HG02970 (cell line): ENCODE data around the gene PRKAR1B.

Experiments
- ATAC-seq: cut with Tn5 transposase; IDR thresholded peaks from one replicate; pipeline ENCODE4 v1.9.1; 2021; ENCODE audit warnings: mild to moderate bottlenecking, moderate library complexity, moderate number of reproducible peaks; ENCODE audit not compliant: unreplicated experiment, low FRiP score

The PRKAR1B gene

DNA sequence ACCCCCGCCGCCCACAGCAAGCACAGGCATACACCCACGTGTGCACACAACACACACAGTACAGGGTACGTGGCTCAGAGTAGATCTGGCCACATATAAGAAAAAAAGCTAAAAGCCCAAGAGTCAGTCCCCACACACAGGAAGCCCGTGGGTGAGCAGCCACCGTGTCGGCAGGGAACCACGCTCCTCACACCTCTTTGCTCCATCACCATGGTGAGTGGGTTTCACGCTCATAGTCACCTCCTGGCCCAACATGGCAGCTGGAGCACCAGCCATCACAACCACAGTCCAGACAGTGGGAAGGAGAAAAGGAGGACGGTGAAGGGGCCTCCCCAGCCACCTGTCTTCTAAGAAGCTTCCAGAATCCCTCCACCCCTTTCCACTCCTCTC, 131.5 kb downstream of the PRKAR1B start:
- no peak for ATAC-seq

DNA sequence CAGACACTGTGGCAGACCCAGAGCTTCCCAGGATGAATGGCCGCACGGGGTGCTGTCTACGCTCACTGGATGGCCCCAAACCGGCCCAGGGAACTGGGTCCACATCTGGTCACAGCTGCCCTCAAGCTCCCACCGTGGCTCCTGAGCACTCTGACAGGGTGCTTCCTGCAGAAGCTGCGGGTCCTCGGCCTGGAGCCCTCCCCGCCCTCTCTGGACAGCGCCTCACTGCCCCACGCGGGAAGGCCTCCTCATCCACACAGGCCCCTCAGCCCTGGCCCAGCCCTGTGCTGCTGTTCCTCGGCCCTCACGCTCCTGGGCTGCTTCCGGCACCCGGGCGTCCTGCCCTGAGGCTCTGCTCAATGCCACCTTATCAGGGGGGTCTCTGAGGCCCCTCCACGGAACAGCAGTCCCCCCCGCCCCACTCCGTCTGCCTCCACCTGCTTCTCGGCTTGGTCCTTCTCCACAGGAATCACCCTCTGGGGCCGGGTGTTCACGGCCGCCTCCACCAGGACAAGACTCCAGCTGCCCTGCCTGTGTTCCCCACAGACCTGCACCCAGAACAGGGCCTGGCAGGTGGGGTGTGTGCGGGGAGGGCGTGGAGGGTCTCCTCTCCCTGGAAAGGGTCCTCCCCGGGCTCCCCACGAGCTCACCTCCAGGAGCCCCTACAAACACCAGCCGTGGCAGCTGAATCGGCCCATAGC, 132.0 kb downstream of the PRKAR1B start:
- no peak for ATAC-seq

DNA sequence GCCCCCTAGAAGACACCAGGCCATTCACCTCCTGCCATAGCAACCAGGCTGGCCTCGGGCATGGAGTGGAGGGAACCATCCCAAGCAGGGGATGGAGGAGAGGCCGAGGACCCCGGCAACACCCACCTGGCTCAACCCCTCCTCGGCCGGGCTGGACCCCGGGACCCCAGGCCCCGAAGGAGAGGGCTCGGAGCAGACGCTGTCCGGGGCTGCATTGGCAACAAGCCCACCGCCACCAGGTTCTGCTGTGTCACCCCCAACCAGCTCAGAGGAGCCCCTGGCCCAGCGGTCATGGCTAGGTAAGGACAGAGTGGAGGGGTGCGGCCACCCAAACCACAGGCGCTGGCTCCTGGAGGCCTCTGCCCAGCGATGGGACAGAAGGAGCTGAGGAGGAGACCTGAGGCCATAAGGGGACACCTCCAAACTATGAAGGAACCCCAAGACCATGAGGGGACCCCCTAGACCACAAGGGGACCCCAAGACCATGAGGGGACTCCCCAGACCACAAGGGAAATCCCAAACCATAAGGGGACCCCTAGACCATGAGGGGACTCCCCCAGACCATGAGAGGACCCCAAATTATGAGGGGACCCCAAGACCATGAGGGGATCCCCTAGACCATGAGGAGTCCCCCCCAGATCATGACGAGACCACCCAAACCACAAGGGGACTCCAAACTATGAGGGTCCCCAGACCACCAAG, 132.7 kb downstream of the PRKAR1B start:
- no peak for ATAC-seq

DNA sequence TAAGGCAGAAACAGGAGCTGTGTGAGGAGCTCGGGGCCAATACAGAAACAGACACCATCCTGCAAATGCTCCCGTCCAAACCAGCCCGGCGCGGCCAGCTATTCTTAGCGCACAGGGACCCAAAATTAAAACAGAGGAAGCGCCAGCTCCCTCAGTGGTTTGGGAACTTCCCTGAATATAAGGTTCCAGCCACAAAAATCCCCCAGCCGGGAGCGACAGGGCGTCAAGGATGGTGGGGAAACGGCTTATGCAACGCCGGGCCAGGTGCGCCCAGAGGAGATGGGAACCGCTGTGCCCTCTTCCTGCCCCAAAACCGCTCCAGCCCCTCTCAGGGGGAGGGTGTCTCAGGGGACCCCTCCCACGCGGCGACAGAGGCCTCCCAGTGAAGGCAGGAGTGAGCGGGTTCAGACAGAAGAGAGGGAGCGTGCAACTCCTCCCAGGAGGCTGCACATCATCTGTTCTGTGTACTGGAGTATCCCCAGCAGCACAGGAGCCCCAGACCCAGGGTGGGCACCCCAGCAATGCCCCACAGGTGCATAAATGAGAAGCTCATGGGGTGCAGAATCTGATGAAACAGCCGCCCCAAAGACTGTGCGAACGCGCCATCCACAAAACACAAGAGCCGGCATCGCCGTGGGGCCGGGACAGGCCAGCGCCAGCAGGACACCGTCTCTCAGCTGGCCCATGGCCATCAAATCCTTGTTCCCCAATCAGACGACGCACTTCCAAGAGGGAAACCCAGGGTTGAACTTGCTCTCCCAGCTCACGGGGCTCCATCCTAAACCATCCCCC, 133.6 kb downstream of the PRKAR1B start:
- no peak for ATAC-seq

DNA sequence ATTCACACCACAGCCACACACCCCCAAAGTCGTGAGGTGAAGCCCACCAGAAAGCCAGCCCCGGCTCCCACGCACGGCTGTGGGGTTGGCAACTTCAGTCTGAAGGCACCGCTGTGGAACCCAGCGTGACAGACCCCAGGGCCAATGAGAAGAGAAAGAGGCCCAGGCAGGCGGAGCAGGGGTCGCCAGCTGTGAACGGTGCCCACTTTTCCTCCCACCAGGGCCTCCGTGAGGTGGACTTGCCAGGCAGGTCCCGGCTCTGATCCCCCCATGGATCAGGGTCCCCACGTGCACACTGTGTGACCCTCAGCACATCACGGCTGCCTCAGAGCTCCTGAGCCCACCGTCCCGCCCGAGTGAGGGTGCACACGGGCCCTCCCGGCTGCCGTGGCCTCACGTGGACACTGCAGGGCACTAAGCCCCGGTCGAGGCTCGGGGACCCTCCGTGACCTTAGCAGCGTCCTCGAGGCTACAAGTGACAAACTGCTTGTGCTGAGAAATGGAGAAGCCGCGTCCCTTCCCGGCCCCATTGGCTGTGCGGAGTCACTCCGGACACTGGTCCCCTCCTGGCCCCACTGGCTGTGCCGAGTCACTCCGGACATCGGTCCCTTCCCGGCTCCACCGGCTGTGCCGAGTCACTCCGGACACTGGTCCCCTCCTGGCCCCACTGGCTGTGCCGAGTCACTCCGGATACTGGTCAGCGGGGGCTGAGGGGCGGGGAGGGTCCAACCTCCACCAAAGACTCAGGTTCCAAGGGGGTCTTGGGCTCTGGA, 135.0 kb downstream of the PRKAR1B start:
- ATAC-seq, result no peak

DNA sequence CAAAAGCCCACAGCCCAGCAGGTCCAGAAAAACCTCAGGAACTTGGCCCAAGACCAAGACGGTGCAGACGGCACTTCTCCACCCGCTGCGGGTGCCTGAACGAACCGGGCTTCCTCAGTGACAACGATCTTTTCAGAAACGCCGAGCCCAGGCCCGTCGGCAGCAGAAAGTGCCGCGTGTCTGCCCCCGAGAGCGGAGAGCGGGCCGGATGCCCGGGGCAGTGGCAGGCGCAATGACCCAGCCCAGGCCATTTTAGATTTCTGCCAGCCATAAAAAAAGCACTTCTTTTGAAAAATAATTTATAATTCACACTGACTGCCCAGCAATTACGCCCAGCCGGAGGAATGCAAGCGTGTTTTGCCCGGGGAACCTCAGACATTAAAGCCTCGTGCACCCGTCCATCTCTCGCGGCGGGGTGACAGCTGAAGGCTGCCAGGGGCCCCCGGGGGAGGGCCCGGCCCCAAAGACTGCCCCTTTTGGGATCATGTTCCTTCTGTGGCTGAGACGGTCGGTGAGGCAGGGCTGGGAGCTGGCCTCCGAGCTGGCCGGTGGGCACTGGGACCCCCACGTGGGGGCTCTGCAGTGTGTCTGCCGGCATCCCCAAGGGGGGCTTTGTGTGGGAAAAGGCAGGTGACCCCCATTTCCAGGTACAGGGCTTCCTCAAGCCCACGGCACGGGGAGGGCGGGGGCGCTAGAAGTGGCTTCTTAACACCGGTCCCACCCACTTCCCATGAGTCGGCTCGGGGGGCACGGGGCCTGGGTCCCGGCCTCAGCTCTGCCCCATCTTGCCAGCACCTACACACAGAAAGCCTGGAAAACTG, 136.1 kb downstream of the PRKAR1B start:
- ATAC-seq, result no peak

DNA sequence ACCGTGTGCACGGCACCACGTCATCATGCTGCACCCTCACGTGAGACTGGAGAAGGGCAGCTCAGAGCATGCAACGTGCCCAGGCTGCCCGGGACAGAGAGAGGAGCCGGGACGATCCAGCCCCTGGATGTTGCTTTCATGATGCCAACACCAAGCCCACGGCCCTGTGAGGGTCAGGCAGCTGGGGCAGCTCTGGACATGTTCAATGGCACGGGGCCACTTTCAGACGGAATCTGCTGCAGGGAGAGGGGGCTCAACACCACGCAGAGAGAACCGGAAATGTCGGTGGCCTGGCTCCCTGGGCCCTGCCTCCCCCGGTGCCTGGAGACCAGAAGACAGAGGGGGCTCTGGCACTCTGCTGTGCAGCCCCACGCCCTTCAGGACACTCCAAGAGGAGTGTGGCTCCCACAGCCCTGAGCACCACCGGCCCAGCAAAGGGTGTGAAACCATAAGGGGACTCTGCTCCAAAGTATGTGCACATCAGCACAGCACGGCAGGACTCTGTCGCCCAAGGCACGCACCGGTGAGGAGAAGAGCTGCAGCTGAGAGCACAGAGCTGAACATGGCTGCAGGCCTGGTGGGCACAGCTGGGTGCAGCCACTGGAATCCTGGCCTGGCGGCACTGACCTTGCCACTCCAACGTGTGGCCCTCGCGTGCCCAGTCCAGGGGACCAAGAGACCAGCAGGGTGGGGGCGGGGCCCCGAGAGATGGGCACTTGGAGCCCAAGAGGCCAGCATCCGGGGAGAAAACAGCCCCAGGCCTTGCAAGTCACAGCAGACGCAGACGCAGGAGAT, 137.1 kb downstream of the PRKAR1B start:
- ATAC-seq, result no peak

DNA sequence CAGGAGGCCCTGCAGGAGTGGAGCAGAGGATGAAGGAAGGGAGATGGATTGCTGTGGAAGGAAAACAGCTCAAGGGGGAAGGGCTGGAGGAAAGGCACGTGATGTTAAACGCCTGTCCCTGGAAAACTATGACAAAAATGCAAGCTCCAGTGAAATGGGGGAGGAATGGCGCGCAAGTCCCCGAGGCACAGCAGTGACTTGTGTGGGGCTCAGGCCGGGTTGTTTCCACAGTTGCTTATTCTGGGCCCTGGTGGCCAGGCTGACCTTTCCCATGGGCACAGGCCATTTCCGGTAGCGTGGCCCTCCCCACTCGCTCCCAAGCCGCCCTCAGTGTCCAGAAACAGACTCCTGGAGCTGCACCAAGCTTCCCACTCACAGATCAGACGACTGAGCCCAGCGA, 139.3 kb downstream of the PRKAR1B start:
- ATAC-seq, result no peak

DNA sequence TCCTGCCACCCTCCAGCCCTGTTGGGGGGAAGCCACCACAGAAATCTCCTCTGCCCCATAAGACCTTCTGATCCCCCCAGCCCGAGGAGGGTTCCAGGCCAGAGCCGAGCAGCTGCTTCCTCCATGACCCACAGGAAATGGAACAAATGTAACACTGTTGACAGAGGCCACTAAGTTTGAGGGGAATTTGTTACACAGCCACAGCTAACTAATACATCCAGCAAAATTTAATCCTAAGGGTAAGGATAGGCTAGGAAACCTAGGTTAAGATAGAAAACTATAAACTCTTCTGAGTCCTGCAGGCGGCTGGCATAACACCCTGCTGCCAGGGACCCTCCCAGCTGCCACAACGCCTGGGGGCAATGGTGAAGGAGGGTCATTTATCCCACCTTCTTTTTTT, 140.6 kb downstream of the PRKAR1B start:
- ATAC-seq, result no peak

DNA sequence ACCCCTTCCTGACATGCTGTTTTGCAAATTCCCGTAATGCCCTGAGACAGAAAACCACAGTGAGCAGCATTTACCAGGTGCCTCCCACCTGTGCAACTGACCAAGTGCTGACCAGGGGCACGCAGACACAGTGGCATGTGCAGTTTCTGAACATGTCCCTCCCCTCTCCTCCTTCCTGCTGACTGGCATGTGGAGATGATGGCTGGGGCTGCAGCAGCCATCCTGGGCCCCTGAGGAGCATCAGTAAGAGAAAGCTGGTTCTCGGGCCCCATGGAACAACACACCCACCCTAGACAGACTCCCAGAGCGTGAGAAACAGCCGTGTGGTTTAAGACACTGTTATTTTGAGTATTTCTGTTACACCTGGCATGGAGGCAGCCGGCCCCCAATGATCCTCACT, 141.2 kb downstream of the PRKAR1B start:
- no peak for ATAC-seq

DNA sequence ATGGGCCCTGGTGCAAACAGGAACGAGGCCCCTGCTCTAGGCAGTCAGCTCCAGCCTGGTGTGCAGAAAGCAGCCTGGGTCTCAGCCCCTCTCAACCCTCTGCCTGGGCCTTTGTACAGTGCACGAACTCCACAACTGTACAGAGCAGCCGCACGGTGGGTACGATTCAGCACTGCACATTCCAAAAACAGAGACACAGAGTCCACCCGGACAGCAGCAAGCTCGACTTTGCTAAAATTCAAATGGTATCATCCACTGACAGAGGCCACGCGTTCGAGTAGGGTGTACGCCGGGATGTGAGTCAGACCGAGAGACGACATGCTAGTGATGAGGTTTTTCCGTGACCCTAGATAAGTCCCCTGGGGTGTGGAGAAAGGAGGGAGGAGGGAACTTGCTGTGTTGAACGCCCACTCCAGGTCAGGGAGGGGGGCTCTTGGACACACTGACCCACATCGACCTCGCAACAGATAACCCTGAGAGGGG, 141.8 kb downstream of the PRKAR1B start:
- no peak for ATAC-seq

DNA sequence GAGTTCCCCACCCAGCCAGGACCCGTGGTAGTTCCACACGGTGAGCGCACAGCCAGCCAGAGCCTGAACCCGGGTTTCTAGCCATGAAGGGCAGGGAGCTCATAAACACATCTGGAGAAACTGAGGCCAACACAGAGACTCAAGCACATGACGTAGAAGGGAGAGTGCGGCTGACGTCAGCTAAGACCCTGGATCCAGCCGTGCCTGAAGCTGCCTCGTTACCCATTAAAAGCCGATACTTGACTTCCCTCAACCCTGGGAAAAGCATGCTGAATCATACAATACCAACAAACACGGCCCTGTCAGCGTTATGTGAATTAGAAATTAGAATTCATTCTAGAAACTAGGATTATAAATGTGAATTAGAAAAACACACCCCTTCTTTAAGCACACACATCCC, 142.3 kb downstream of the PRKAR1B start:
- ATAC-seq, result no peak

DNA sequence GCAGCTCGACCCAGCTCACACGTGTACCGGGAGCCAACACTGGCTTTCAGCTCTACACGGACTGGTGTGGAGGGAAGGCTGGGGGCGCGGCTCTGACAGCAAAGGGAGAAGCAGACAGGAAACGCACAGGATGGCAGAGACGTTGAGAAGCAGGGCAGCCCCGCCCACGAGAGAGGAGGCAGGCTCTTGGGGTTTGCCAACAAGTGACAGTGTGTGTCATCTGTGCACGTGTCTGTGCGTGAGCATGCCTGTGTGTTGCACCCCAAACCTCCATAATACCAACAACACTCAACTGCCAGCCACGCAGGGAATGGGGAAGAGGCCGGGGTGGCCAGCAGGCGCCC, 143.0 kb downstream of the PRKAR1B start:
- no peak for ATAC-seq

DNA sequence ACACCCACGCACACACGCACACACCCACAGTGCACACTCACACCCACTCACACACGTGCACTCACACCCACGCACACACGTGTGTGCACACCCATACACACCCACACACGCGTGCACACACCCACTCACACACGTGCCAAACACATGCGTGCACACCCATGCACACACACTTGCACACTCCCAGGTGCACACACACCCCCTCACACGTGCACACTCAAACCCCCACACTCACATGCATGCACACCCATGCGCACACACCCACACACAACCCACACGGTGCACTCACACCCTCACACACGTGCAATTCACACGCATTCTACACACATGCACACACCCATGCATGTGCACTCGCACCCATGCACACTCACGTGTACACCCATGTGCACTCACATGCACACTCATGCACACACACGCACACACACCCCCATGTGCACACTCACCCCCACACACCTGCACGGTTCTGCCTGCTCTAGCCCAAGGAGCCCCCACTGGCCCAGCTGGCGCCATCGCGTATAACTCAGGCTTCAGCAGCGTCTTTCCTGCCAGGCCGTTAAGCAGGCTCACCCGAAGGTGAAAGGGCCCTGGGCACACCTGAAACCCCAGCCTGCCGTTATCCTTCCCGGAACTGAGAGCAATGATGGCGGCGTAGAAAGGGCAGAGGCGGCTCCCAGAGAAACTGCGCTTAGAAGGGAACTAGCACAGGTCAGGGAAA, 143.5 kb downstream of the PRKAR1B start:
- no peak for ATAC-seq

DNA sequence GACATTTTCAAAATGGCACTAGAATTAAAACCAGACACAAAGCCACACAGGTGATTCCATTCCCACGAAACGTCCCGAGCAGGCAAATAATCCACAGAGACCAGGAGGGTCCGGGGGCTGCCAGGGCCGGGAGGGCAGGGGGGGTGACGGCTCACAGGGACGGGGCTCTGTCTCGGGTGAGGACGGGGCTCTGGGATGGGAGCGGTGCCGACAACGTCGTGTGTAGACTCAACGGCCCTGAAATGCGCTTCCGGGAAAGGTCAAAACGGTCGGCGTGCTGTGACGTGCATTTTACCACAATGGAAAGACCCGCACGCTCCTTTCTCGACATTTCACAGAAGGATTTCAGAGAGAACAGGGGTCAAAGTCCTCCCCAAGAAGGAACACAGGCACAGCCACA, 144.2 kb downstream of the PRKAR1B start:
- no peak for ATAC-seq

DNA sequence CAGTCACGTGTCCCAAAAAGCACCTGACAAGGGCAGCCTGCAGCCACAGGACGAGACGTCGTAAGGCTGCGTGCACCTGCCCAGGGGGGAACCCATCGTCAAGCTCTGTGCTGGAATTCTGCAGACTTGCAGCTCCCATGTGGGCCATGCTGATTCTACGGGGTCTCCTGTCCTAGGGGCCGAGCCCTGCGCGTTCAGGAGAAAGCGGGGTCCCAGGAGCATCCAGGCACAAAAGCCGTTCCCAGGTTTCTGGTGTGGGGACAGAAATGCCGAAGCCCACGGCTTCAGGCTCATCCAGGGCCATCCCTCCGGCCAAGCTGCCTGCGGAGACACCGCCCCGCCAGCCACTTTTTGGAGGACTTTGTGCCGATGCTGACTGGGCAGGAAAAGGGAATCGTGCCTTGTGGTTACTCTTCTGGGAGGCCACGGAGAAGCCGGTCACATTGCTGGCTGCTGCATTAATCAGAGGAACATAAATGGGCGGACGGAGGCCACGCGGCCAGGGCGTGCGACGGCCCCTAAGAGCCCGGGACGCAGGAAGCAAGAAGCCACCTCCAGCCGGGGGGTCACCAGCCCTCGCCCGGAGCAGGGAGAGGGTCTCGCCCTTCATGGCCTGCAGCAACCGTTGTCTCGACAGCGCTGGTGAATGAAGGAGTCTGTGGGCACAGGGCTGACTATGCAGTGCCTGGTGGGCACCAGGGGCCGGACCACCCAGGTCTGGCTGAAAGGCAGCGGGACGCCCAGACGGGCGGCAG, 144.8 kb downstream of the PRKAR1B start:
- ATAC-seq, result no peak

DNA sequence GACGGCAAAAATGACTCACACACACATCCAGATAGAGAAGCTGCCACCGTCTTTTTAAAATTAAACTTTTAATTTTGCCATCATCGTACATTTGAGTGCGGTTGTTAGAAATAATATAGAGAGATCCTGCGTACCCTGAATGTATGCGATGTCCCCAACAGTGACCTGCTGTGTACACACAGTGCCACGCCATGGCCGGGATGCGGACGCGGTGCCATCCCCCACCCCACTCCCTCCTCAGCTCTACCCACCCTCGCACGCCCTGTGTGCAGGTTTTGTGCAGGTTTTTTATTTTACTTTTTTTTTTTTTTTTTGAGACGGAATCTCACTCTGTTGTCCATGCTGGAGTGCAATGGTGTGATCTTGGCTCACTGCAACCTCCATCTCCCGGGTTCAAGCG, 148.7 kb downstream of the PRKAR1B start:
- ATAC-seq, result no peak
